ENCODE measurements around the gene ORC5. TPM values are rescaled to one million over a fixed set of nuclear protein-coding genes. Genes with fewer than 3 reads are reported as not detected.

ORC5 gene
- total RNA-seq, 4 donors from 2014 or later, result 11.8 to 36.6 (median 12.7) TPM

DNA sequence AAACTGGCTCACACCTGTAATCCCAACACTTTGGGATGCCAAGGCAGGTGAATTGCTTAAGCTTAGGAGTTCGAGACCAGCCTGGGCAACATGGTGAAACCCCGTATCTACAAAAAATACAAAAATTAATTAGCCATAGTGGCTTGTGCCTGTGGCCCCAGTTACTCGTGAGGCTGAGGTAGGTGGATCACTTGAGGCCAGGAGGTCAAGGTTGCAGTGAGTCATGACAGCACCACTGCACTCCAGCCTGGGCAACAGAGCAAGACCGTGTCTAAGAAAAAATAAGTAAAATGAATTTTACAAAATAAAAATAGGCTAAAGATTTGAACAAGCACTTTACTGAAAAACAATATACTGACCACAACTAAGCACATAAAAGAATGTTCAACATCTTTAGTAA, 9.8 kb upstream of the ORC5 start:
- H3K27me3 ChIP-seq, result no peaks in the 10 kb centered on the region
- intact Hi-C loops (cut with DNase I), result no loop called here
- H3K9me3 ChIP-seq, result peaks cover 0 to 13% (median 5%) of the 10 kb centered on the region in 4 donors
- TF ChIP-seq, protein P1, sequence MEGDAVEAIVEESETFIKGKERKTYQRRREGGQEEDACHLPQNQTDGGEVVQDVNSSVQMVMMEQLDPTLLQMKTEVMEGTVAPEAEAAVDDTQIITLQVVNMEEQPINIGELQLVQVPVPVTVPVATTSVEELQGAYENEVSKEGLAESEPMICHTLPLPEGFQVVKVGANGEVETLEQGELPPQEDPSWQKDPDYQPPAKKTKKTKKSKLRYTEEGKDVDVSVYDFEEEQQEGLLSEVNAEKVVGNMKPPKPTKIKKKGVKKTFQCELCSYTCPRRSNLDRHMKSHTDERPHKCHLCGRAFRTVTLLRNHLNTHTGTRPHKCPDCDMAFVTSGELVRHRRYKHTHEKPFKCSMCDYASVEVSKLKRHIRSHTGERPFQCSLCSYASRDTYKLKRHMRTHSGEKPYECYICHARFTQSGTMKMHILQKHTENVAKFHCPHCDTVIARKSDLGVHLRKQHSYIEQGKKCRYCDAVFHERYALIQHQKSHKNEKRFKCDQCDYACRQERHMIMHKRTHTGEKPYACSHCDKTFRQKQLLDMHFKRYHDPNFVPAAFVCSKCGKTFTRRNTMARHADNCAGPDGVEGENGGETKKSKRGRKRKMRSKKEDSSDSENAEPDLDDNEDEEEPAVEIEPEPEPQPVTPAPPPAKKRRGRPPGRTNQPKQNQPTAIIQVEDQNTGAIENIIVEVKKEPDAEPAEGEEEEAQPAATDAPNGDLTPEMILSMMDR (IDR thresholded peaks at IDR 0.05), result no peak
- TF ChIP-seq POLR2A (IDR thresholded peaks at IDR 0.05; ENCODE audit: low read depth), result no peak
- H3K36me3 ChIP-seq, result no peaks in the 10 kb centered on the region
- no peaks in the 10 kb centered on the region for H3K4me1 ChIP-seq
- WGBS, result 64% methylated on average over 4 of the region's 4 CpGs
- no peak overlapping the region for H3K4me3 ChIP-seq
- DNase-seq (ENCODE audit: extremely low spot score), result no peak
- no peak overlapping the region for H3K27ac ChIP-seq (replicated peaks in 1 of 4)

DNA sequence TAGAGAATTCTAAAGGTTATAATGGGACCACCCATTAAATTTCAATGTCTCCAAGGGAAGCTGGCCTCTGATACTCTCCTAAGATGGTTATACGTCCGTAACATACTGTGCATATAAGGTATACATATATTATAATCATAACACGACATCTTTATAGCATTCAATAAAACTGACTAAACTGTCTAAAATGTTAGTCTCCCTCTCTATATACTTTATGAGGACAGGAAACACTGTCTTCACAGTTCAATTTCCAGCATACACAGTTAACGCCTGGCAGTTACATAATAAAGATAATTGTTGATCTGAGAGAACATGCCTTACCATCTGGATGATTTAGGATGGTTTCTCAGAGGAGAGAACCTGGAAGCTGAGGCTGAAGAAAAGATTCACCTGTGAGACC, 1.2 kb upstream of the ORC5 start:
- DNase-seq (ENCODE audit: extremely low spot score), result no peak
- Histone ChIP-seq H3K4me1 (peaks cover 13 to 33% (median 25%) of the 10 kb centered on the region in 4 donors), H3K9me3 (no peaks in the 10 kb centered on the region), H3K4me3 (no peak overlapping the region), H3K27ac (replicated peaks in 1 of 4) (no peak overlapping the region), H3K27me3 (no peaks in the 10 kb centered on the region), H3K36me3 (peaks cover 0 to under 1% (median 0%) of the 10 kb centered on the region in 4 donors)
- no peak for TF ChIP-seq POLR2AphosphoS5 (IDR thresholded peaks at IDR 0.05)
- TF ChIP-seq POLR2A (IDR thresholded peaks at IDR 0.05; ENCODE audit: low read depth), result no peak
- no peak for TF ChIP-seq EP300 (IDR thresholded peaks at IDR 0.05)
- TF ChIP-seq, protein P1 (IDR thresholded peaks at IDR 0.05), result no peak
- 77% methylated on average over 4 of the region's 4 CpGs for WGBS
- intact Hi-C loops (cut with DNase I), result no loop called here

DNA sequence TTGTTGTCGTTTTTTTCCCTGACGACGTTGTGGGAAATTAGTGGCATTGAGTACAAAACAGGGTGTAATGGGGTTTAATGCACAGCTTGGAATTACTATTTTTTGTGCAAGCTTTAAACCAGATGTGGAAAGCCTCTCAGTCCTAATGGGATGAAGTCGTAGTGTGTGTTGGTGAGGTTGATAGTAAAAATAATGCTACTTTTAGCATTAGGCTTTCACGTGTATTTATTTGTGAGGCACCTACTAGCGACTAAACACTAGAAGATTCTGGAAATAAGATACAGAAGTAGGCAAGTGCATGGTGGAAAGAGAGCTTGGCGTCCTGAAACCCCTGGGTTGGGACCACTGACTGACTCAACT, 588 bp upstream of the ORC5 start:
- no peaks in the 10 kb centered on the region for H3K9me3 ChIP-seq
- peak overlapping the region; percentile 67 to 96 (median 79) for H3K4me3 ChIP-seq
- DNase-seq (ENCODE audit: extremely low spot score), result no peak
- intact Hi-C loops (cut with DNase I), result no loop called here
- H3K27me3 ChIP-seq, result no peaks in the 10 kb centered on the region
- TF ChIP-seq POLR2AphosphoS5 (IDR thresholded peaks at IDR 0.05), result no peak
- no peak for TF ChIP-seq POLR2A (IDR thresholded peaks at IDR 0.05; ENCODE audit: low read depth)
- no peak for TF ChIP-seq EP300 (IDR thresholded peaks at IDR 0.05)
- TF ChIP-seq, protein P1 (IDR thresholded peaks at IDR 0.05), result no peak
- WGBS, result 29% methylated on average over 7 of the region's 7 CpGs
- H3K4me1 ChIP-seq, result peaks cover 13 to 33% (median 25%) of the 10 kb centered on the region in 4 donors
- peak overlapping the region; percentile 87 to 91 (median 88) for H3K27ac ChIP-seq (replicated peaks in 1 of 4)
- H3K36me3 ChIP-seq, result peaks cover 3 to 8% (median 5%) of the 10 kb centered on the region in 4 donors

DNA sequence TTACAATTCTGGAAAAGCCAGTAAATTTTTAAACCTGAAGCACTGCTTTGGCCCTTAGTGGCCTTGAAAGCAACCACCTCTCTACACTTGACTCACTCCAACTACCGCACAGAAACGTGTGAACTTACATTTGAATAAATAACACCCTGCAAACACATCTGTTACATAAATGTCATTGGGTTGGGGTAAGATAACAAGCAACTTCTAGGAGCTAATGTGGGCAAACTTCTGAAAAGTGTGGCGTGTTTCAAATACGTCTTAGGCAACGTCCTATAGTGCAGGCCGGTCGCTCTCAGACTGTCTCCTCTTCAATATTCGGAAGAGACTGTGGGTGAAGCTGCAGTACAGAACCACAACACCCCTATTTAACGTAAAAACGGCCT, 474 bp downstream of the ORC5 start:
- Histone ChIP-seq H3K36me3 (peaks cover 14 to 18% (median 15%) of the 10 kb centered on the region in 4 donors), H3K4me3 (peak overlapping the region; percentile 67 to 96 (median 79)), H3K27me3 (no peaks in the 10 kb centered on the region), H3K27ac (replicated peaks in 1 of 4) (peak overlapping the region; percentile 87 to 91 (median 88)), H3K9me3 (no peaks in the 10 kb centered on the region), H3K4me1 (peaks cover 13 to 33% (median 25%) of the 10 kb centered on the region in 4 donors)
- intact Hi-C loops (cut with DNase I), result no loop called here
- whole genome bisulfite sequencing, result 13% methylated on average over 8 of the region's 10 CpGs
- no peak for DNase-seq (ENCODE audit: extremely low spot score)
- TF ChIP-seq EP300 (IDR thresholded peaks at IDR 0.05) (no peak), POLR2AphosphoS5 (IDR thresholded peaks at IDR 0.05) (no peak), POLR2A (IDR thresholded peaks at IDR 0.05; ENCODE audit: low read depth) (no peak)
- TF ChIP-seq, protein P1 (IDR thresholded peaks at IDR 0.05), result no peak

DNA sequence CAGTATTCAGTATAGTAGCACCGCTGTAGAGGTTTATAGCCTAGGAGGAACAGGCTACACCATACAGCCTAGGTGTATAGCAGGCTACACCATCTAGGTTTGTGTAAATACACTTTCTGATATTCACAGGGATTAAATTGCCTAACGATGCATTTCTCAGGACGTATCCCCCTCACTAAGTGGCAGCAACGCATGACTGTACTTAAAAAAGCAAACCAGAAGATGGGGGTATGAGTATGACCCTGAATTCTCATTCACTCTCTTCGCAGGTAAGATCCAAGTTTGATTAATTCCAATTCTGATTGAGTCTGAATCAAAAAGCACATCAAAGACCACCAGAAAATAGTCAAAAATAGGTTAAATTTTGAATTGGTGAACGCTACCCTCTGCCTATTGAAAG, 972 bp downstream of the ORC5 start:
- Histone ChIP-seq H3K4me3 (peak overlapping the region; percentile 67 to 96 (median 79)), H3K27ac (replicated peaks in 1 of 4) (peak overlapping the region in 3 of 4 donors; percentile 87 to 91 (median 89)), H3K4me1 (peaks cover 13 to 33% (median 25%) of the 10 kb centered on the region in 4 donors), H3K9me3 (no peaks in the 10 kb centered on the region), H3K27me3 (no peaks in the 10 kb centered on the region), H3K36me3 (peaks cover 14 to 23% (median 18%) of the 10 kb centered on the region in 4 donors)
- DNase-seq (ENCODE audit: extremely low spot score), result no peak
- 45% methylated on average over 6 of the region's 6 CpGs for WGBS
- no peak for TF ChIP-seq POLR2A (IDR thresholded peaks at IDR 0.05; ENCODE audit: low read depth)
- TF ChIP-seq, protein P1 (IDR thresholded peaks at IDR 0.05), result no peak
- no peak for TF ChIP-seq EP300 (IDR thresholded peaks at IDR 0.05)
- no peak for TF ChIP-seq POLR2AphosphoS5 (IDR thresholded peaks at IDR 0.05)
- intact Hi-C loops (cut with DNase I), result no loop called here

Measured in esophagus muscularis mucosa (tissue), 4 donors.